HCT116 (cell line): Measurements from ENCODE around the gene KMT2C. TPM values are rescaled to one million over a fixed set of nuclear protein-coding genes. Genes with fewer than 3 reads are reported as not detected.

Experiments used
- ATAC-seq: fragments of 200-7000 bp; cut with Tn5 transposase; 2 replicates; pipeline ENCODE4 v1.9.1; 2020; ENCODE audit warnings: mild to moderate bottlenecking, moderate library complexity
- BruUV-seq: library from RNA; stranded (reverse); fragments of 400-500 nt; replicated peaks from 2 replicates; lab custom pipeline; 2021; lab: Mats Ljungman, UMichigan
- CTCF ChIA-PET: fragments of 300-600 bp; sonication (Branson Sonifier 250); formaldehyde crosslinking; loops from one replicate; lab custom pipeline; 2021; ENCODE audit warnings: antibody characterized with exemption; lab: Charles Lee
- POLR2A ChIA-PET: fragments of 300-600, 350-600 bp; sonication (Branson Sonifier 250); formaldehyde crosslinking; loops from one replicate; lab custom pipeline; 2021; ENCODE audit warnings: antibody characterized with exemption; lab: Charles Lee
- RAD21 ChIA-PET, 2 experiments: fragments of 300-600 bp; sonication (Branson Sonifier 250); formaldehyde crosslinking; loops; one replicate each; lab custom pipeline; 2023; ENCODE audit warnings: low total read pairs in 2 of 2; ENCODE audit not compliant: uncharacterized antibody in 2 of 2, unreplicated experiment in 2 of 2, low non-redundant PET in 1 of 2; lab: Charles Lee
- DNase-seq: peaks from one replicate; pipeline ENCODE4 v3.0.0-alpha.2; 2010; ENCODE audit warnings: low read depth, low spot score
- H2AFZ ChIP-seq: fragments of 200-600 bp; shearing (Covaris generic), sonication (generic); 2 replicates; pipeline ENCODE4 v1.6.1; 2017; ENCODE audit warnings: low read depth, mixed run types, mixed read lengths, antibody characterized with exemption, low read length; ENCODE audit not compliant: poor library complexity, severe bottlenecking
- H3K27ac ChIP-seq: 2 replicates; pipeline ENCODE4 v1.5.1; 2012; ENCODE audit warnings: low read depth, low read length
- H3K27me3 ChIP-seq: fragments of 200-600 bp; sonication (generic); 2 replicates; pipeline ENCODE4 v1.6.1; 2016; ENCODE audit warnings: mixed run types, low read length, mixed read lengths; ENCODE audit not compliant: insufficient read depth
- H3K36me3 ChIP-seq, 2 experiments: fragments of 200-500 bp in 1 of 2; fragments of 200-600 bp in 1 of 2; sonication (Bioruptor generic) in 1 of 2; sonication (generic) in 1 of 2; 2 replicates each; pipeline versions ENCODE4 v1.5.1 to v1.6.1; 2014 to 2016; ENCODE audit warnings: low read length in 2 of 2, inconsistent platforms in 1 of 2, mixed read lengths in 1 of 2, mixed run types in 1 of 2; ENCODE audit not compliant: insufficient read depth in 2 of 2, control insufficient read depth in 1 of 2
- H3K4me1 ChIP-seq, 2 experiments: fragments of 200-600 bp in 1 of 2; sonication (generic) in 1 of 2; 2 replicates each; pipeline versions ENCODE4 v1.5.1 to v1.6.1; 2012 to 2017; ENCODE audit warnings: low read length in 2 of 2, inconsistent platforms in 1 of 2, mild to moderate bottlenecking in 1 of 2, mixed read lengths in 1 of 2, mixed run types in 1 of 2, moderate library complexity in 1 of 2; ENCODE audit not compliant: insufficient read depth in 2 of 2, control insufficient read depth in 1 of 2
- H3K4me2 ChIP-seq: fragments of 200-600 bp; sonication (generic); 2 replicates; pipeline ENCODE4 v1.6.1; 2017; ENCODE audit warnings: mixed run types, low read length, mixed read lengths
- H3K4me3 ChIP-seq, 2 experiments: fragments of 200-600 bp in 1 of 2; sonication (generic) in 1 of 2; replicated peaks in 1 of 2; 2 replicates each; pipeline ENCODE4 v1.5.1; 2011 to 2016; ENCODE audit warnings: low read length in 2 of 2, control low read depth in 1 of 2, low read depth in 1 of 2, mild to moderate bottlenecking in 1 of 2, mixed read lengths in 1 of 2, mixed run types in 1 of 2
- H3K79me2 ChIP-seq: fragments of 200-600 bp; sonication (generic); 2 replicates; pipeline ENCODE4 v1.6.1; 2017; ENCODE audit warnings: mild to moderate bottlenecking, mixed run types, low read length, moderate library complexity, mixed read lengths; ENCODE audit not compliant: insufficient read depth
- H3K9ac ChIP-seq: fragments of 200-600 bp; sonication (generic); 2 replicates; pipeline ENCODE4 v1.6.1; 2016; ENCODE audit warnings: low read length, mixed read lengths
- H3K9me2 ChIP-seq: fragments of 200-600 bp; sonication (generic), shearing (Covaris generic); 2 replicates; pipeline ENCODE4 v1.6.1; 2017; ENCODE audit warnings: mixed run types, mild to moderate bottlenecking, moderate library complexity; ENCODE audit not compliant: insufficient read depth
- H3K9me3 ChIP-seq, 2 experiments: fragments of 200-500 bp in 1 of 2; fragments of 200-600 bp in 1 of 2; sonication (Bioruptor generic) in 1 of 2; sonication (generic) in 1 of 2; 2 replicates each; pipeline ENCODE4 v1.6.1; 2014 to 2017; ENCODE audit warnings: low read length in 2 of 2, mixed read lengths in 2 of 2, inconsistent platforms in 1 of 2, low read depth in 1 of 2, mild to moderate bottlenecking in 1 of 2, mixed run types in 1 of 2, moderate library complexity in 1 of 2; ENCODE audit not compliant: control insufficient read depth in 1 of 2, insufficient read depth in 1 of 2
- H4K20me1 ChIP-seq: fragments of 200-600 bp; sonication (generic), shearing (Covaris generic); 2 replicates; pipeline ENCODE4 v1.6.1; 2017; ENCODE audit warnings: mixed run types, mild to moderate bottlenecking, moderate library complexity; ENCODE audit not compliant: insufficient read depth
- CBX3 ChIP-seq: IDR thresholded peaks from 2 replicates; pipeline ENCODE4 v1.6.1; 2012; ENCODE audit warnings: low read depth
- ELF1 ChIP-seq: IDR thresholded peaks from 2 replicates; pipeline ENCODE4 v1.6.1; 2012; ENCODE audit warnings: low read depth, borderline replicate concordance
- EZH2 ChIP-seq: fragments of 200-600 bp; sonication (generic); IDR thresholded peaks from 2 replicates; pipeline ENCODE4 v1.6.1; 2017; ENCODE audit warnings: antibody characterized with exemption, mixed run types
- FOSL1 ChIP-seq: IDR thresholded peaks from 2 replicates; pipeline ENCODE4 v1.6.1; 2012; ENCODE audit warnings: low read depth
- JUND ChIP-seq: IDR thresholded peaks from 2 replicates; pipeline ENCODE4 v1.6.1; 2012
- POLR2AphosphoS5 ChIP-seq: IDR thresholded peaks from 2 replicates; pipeline ENCODE4 v1.6.1; 2011; ENCODE audit warnings: mild to moderate bottlenecking, low read depth, low read length, moderate library complexity
- RAD21 ChIP-seq: IDR thresholded peaks from 2 replicates; pipeline ENCODE4 v1.6.1; 2012; ENCODE audit warnings: low read depth, mild to moderate bottlenecking
- SP1 ChIP-seq: IDR thresholded peaks from 2 replicates; pipeline ENCODE4 v1.6.1; 2012; ENCODE audit warnings: low read depth
- SRF ChIP-seq: IDR thresholded peaks from 2 replicates; pipeline ENCODE4 v1.6.1; 2012; ENCODE audit warnings: low read depth
- YY1 ChIP-seq: IDR thresholded peaks from 2 replicates; pipeline ENCODE4 v1.6.1; 2011; ENCODE audit warnings: low read length, low read depth, moderate library complexity, mild to moderate bottlenecking; ENCODE audit not compliant: insufficient replicate concordance; ENCODE audit errors: extremely low read depth
- ZFX ChIP-seq: fragments of 450-650 bp; IDR thresholded peaks from 2 replicates; pipeline ENCODE4 v1.6.1; 2017
- intact Hi-C: fragments of 100-400 bp; cut with micrococcal nuclease; formaldehyde crosslinking; loops from 2 replicates; pipeline ENCODE4 v1.10.0; 2022
- total RNA-seq: library from RNA; stranded (reverse); gene quantifications from one replicate; pipeline ENCODE4 v1.2.1, GENCODE V29; 2021; ENCODE audit not compliant: unreplicated experiment
- TF ChIP-seq, protein P1 (sequence below): IDR thresholded peaks from 2 replicates; pipeline ENCODE4 v1.6.1; 2011; ENCODE audit warnings: mild to moderate bottlenecking, low read length, moderate library complexity; ENCODE audit not compliant: insufficient replicate concordance; ENCODE audit errors: extremely low read depth
- TF ChIP-seq, protein P2 (sequence below): IDR thresholded peaks from 2 replicates; pipeline ENCODE4 v1.6.1; 2012
- TF ChIP-seq, protein P3 (sequence below): IDR thresholded peaks from 2 replicates; pipeline ENCODE4 v1.6.1; 2012; ENCODE audit warnings: low read depth
- TF ChIP-seq, protein P4 (sequence below), 3 experiments: fragments of 200-600 bp in 1 of 3; sonication (generic) in 1 of 3; IDR thresholded peaks in 2 of 3; conservative IDR thresholded peaks in 1 of 3; 2 replicates each; pipeline ENCODE4 v1.5.1; 2012 to 2017; ENCODE audit warnings: low read depth in 2 of 3, low read length in 2 of 3, antibody characterized with exemption in 1 of 3, borderline replicate concordance in 1 of 3, control low read depth in 1 of 3, mild to moderate bottlenecking in 1 of 3, mixed read lengths in 1 of 3, mixed run types in 1 of 3, moderate library complexity in 1 of 3; ENCODE audit not compliant: insufficient read depth in 1 of 3

The KMT2C gene
- total RNA-seq, 1 experiment from 2014 or later, result 22.9 TPM

DNA sequence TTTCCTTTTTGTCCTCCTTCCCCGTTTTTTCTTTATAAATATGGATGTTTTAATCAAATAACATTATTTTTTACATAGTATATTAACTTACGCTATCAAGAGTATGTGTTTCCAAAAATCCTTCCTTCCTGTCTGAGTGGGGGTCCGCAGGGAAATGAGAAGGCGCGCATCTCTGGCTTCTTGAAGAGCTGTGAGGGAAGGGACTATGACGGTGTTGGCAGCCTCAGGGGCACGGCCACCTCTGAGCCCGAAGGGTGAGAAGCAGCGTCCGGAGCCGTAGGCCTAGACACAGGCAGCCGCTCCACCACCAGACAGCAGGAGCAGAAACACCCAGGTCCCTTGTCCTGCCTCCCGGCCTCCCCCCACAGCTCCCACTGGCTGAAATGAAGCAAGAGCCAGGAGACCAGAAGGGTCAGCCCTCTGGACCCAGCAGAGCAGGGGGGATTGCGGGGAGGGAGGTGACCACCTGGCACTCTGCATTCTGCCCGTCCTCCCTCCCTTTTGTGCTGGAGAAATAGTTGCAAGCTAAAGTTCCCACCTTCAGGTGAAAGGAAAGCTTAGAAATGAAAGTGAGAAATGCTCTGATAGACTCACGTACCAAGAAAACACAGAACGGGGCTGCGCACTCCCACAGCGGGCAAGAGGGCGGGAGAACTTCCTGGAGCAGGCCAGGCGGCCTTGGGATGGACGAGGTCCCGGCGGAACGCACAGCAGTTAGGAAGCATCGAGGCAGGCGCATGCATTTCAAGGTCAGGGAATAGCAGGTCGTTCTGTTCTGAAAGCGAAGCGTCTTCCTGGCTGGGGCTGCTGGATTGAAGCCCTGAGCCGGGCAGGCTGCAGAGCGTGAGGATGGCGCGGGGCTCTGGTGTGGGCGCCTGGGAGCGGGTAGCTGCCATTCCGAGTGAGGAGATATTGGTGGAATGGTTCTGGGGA lies 304.9 kb downstream of the KMT2C start:
- Histone ChIP-seq H3K9me3 (no peaks in the 10 kb centered on the region), H3K79me2 (no peaks in the 10 kb centered on the region), H3K9me2 (no peaks in the 10 kb centered on the region), H3K9ac (no peak overlapping the region), H3K4me1 (no peaks in the 10 kb centered on the region), H3K27me3 (no peaks in the 10 kb centered on the region), H3K4me3 (no peak overlapping the region), H3K36me3 (peaks cover 0 to 4% of the 10 kb centered on the region in 2 experiments; a peak in 1 of 4 replicates), H2AFZ (no peak overlapping the region), H3K27ac (no peak overlapping the region), H3K4me2 (no peak overlapping the region), H4K20me1 (no peaks in the 10 kb centered on the region)
- RAD21 ChIA-PET, result no interaction called here
- ATAC-seq (no peak), DNase-seq (no peak)
- CTCF ChIA-PET, result no interaction called here
- TF ChIP-seq, protein P1, sequence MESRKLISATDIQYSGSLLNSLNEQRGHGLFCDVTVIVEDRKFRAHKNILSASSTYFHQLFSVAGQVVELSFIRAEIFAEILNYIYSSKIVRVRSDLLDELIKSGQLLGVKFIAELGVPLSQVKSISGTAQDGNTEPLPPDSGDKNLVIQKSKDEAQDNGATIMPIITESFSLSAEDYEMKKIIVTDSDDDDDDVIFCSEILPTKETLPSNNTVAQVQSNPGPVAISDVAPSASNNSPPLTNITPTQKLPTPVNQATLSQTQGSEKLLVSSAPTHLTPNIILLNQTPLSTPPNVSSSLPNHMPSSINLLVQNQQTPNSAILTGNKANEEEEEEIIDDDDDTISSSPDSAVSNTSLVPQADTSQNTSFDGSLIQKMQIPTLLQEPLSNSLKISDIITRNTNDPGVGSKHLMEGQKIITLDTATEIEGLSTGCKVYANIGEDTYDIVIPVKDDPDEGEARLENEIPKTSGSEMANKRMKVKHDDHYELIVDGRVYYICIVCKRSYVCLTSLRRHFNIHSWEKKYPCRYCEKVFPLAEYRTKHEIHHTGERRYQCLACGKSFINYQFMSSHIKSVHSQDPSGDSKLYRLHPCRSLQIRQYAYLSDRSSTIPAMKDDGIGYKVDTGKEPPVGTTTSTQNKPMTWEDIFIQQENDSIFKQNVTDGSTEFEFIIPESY, result no peak
- TF ChIP-seq, protein P2, sequence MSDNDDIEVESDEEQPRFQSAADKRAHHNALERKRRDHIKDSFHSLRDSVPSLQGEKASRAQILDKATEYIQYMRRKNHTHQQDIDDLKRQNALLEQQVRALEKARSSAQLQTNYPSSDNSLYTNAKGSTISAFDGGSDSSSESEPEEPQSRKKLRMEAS, result no peak
- TF ChIP-seq CBX3 (no peak), ZFX (no peak), ELF1 (no peak), SRF (no peak), POLR2AphosphoS5 (no peak), YY1 (no peak), RAD21 (no peak), SP1 (no peak), JUND (no peak), FOSL1 (no peak), EZH2 (no peak)
- TF ChIP-seq, protein P3, sequence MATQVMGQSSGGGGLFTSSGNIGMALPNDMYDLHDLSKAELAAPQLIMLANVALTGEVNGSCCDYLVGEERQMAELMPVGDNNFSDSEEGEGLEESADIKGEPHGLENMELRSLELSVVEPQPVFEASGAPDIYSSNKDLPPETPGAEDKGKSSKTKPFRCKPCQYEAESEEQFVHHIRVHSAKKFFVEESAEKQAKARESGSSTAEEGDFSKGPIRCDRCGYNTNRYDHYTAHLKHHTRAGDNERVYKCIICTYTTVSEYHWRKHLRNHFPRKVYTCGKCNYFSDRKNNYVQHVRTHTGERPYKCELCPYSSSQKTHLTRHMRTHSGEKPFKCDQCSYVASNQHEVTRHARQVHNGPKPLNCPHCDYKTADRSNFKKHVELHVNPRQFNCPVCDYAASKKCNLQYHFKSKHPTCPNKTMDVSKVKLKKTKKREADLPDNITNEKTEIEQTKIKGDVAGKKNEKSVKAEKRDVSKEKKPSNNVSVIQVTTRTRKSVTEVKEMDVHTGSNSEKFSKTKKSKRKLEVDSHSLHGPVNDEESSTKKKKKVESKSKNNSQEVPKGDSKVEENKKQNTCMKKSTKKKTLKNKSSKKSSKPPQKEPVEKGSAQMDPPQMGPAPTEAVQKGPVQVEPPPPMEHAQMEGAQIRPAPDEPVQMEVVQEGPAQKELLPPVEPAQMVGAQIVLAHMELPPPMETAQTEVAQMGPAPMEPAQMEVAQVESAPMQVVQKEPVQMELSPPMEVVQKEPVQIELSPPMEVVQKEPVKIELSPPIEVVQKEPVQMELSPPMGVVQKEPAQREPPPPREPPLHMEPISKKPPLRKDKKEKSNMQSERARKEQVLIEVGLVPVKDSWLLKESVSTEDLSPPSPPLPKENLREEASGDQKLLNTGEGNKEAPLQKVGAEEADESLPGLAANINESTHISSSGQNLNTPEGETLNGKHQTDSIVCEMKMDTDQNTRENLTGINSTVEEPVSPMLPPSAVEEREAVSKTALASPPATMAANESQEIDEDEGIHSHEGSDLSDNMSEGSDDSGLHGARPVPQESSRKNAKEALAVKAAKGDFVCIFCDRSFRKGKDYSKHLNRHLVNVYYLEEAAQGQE, result no peak
- TF ChIP-seq, protein P4, sequence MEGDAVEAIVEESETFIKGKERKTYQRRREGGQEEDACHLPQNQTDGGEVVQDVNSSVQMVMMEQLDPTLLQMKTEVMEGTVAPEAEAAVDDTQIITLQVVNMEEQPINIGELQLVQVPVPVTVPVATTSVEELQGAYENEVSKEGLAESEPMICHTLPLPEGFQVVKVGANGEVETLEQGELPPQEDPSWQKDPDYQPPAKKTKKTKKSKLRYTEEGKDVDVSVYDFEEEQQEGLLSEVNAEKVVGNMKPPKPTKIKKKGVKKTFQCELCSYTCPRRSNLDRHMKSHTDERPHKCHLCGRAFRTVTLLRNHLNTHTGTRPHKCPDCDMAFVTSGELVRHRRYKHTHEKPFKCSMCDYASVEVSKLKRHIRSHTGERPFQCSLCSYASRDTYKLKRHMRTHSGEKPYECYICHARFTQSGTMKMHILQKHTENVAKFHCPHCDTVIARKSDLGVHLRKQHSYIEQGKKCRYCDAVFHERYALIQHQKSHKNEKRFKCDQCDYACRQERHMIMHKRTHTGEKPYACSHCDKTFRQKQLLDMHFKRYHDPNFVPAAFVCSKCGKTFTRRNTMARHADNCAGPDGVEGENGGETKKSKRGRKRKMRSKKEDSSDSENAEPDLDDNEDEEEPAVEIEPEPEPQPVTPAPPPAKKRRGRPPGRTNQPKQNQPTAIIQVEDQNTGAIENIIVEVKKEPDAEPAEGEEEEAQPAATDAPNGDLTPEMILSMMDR (IDR thresholded peaks at IDR 0.05 in 2 of 3, conservative IDR thresholded peaks at IDR 0.05 in 1 of 3; ENCODE audit: borderline replicate concordance in 1 of 3, insufficient read depth in 1 of 3, low read depth in 2 of 3, low read length in 2 of 3), result no peak
- intact Hi-C loops, result no loop called here
- POLR2A ChIA-PET, result interaction anchor here (0.5 kb wide), 1 partner anchor 535 kb away, joined by 3 read pairs; no protein-coding TSS in a partner anchor
- no TSS peak for BruUV-seq
